Measurements from ENCODE around the gene PRMT7.

GRCh38 chr16:68375801-68376536 lies 65.2 kb downstream of the PRMT7 start:
- TF ChIP-seq CTCF (conservative IDR thresholded peaks at IDR 0.05; ENCODE audit: low read depth, low read length) (no peak), EZH2phosphoT487 (IDR thresholded peaks at IDR 0.05; ENCODE audit: borderline replicate concordance, low read length) (no peak), EZH2 (IDR thresholded peaks at IDR 0.05; ENCODE audit: low read length, unreplicated experiment) (no peak)
